ENCODE measurements around the gene UBE2S.

The UBE2S gene

GRCh38 chr19:55382013-55382412, 25.6 kb downstream of the UBE2S start:
- DNase-seq = no peak

- DNase-seq = no peak
Observed at GRCh38 chr19:55379174-55379573, 28.4 kb downstream of the UBE2S start.

- no peak for DNase-seq
Observed at GRCh38 chr19:55377356-55378131, 30.0 kb downstream of the UBE2S start.

- no peak for DNase-seq
Observed at GRCh38 chr19:55376241-55376933, 31.2 kb downstream of the UBE2S start, which contains the start of gene TMEM190. TSS of gene TMEM190 (plus strand) at chr19:55376826. CDS start at chr19:55376854, 28 bp downstream.

- no peak for DNase-seq
Observed at GRCh38 chr19:55373993-55374757, 33.4 kb downstream of the UBE2S start.

- DNase-seq = no peak
Observed at GRCh38 chr19:55373306-55373992, 34.1 kb downstream of the UBE2S start.

- DNase-seq = no peak
Observed at GRCh38 chr19:55372316-55373081, 35.1 kb downstream of the UBE2S start.

GRCh38 chr19:55370305-55370988, 37.1 kb downstream of the UBE2S start, which contains the start of gene IL11:
TSS of gene IL11 (minus strand) at chr19:55370463. CDS start at chr19:55370310, 153 bp downstream.
- DNase-seq = no peak

GRCh38 chr19:55369653-55370304, 37.8 kb downstream of the UBE2S start:
- no peak for DNase-seq

GRCh38 chr19:55368701-55369563, 38.7 kb downstream of the UBE2S start:
- DNase-seq = no peak

- no peak for DNase-seq
Observed at GRCh38 chr19:55368106-55368505, 39.5 kb downstream of the UBE2S start.

GRCh38 chr19:55366790-55367189, 40.8 kb downstream of the UBE2S start:
- no peak for DNase-seq

GRCh38 chr19:55365964-55366363, 41.6 kb downstream of the UBE2S start:
- DNase-seq = no peak

- no peak for DNase-seq
Observed at GRCh38 chr19:55365245-55365644, 42.3 kb downstream of the UBE2S start.

- DNase-seq = no peak
Observed at GRCh38 chr19:55362990-55363716, 44.4 kb downstream of the UBE2S start, which contains the start of gene GARIN5B. TSS of gene GARIN5B (minus strand) at chr19:55363260. CDS start at chr19:55363066, 194 bp downstream.

- no peak for DNase-seq
Observed at GRCh38 chr19:55362174-55362989, 45.2 kb downstream of the UBE2S start.

GRCh38 chr19:55360902-55361301, 46.7 kb downstream of the UBE2S start:
- DNase-seq = no peak
